ENCODE measurements around the gene ATP6V0A1. TPM values are rescaled to one million over a fixed set of nuclear protein-coding genes. Genes with fewer than 3 reads are reported as not detected.

ATP6V0A1 gene
- total RNA-seq, 1 donor from 2014 or later: 103 TPM

- Mint-ChIP-seq H3K27me3 (ENCODE audit: unreplicated experiment) (peaks cover 1% of the 10 kb centered on the region), H3K27ac (ENCODE audit: unreplicated experiment) (peak overlapping the region; percentile 49), H3K4me1 (ENCODE audit: unreplicated experiment) (peaks cover 38% of the 10 kb centered on the region), H3K4me3 (ENCODE audit: unreplicated experiment) (peak overlapping the region; percentile 98), H3K36me3 (ENCODE audit: low read depth, unreplicated experiment) (peaks cover 4% of the 10 kb centered on the region), H3K9me3 (ENCODE audit: unreplicated experiment) (no peaks in the 10 kb centered on the region)
- DNase-seq (ENCODE audit: low spot score): no peak
- TF ChIP-seq, protein P1, sequence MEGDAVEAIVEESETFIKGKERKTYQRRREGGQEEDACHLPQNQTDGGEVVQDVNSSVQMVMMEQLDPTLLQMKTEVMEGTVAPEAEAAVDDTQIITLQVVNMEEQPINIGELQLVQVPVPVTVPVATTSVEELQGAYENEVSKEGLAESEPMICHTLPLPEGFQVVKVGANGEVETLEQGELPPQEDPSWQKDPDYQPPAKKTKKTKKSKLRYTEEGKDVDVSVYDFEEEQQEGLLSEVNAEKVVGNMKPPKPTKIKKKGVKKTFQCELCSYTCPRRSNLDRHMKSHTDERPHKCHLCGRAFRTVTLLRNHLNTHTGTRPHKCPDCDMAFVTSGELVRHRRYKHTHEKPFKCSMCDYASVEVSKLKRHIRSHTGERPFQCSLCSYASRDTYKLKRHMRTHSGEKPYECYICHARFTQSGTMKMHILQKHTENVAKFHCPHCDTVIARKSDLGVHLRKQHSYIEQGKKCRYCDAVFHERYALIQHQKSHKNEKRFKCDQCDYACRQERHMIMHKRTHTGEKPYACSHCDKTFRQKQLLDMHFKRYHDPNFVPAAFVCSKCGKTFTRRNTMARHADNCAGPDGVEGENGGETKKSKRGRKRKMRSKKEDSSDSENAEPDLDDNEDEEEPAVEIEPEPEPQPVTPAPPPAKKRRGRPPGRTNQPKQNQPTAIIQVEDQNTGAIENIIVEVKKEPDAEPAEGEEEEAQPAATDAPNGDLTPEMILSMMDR (IDR thresholded peaks at IDR 0.05; ENCODE audit: unreplicated experiment): no peak
Observed at GRCh38 chr17:42459801-42460281, 1.2 kb downstream of the ATP6V0A1 start.

DNA sequence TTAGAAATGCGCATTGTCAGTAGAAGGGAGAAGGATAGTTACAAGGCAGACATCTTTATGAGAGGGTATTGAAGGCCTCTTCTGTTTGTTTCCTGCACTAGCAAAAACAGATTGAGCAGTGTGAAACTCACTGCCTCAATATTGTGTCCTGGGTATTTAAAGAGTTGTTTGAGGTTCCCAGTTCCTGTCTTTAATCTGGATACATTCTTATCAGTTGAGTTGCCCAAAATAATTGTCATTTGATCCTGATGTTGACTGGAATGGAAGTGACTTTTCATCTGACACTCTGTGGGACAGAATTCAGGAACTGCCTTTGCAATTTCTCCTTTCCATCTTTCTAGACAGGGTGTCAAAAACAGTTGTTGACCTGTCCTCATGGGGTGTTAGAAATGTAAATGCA is 1.7 kb downstream of the ATP6V0A1 start:
- H3K36me3 Mint-ChIP-seq (ENCODE audit: low read depth, unreplicated experiment): peaks cover 4% of the 10 kb centered on the region
- DNase-seq (ENCODE audit: low spot score): no peak
- peaks cover 1% of the 10 kb centered on the region for H3K27me3 Mint-ChIP-seq (ENCODE audit: unreplicated experiment)
- TF ChIP-seq, protein P1 (IDR thresholded peaks at IDR 0.05; ENCODE audit: unreplicated experiment): no peak
- H3K27ac Mint-ChIP-seq (ENCODE audit: unreplicated experiment): peak overlapping the region; percentile 49
- H3K4me1 Mint-ChIP-seq (ENCODE audit: unreplicated experiment): peaks cover 38% of the 10 kb centered on the region
- H3K9me3 Mint-ChIP-seq (ENCODE audit: unreplicated experiment): no peaks in the 10 kb centered on the region
- peak overlapping the region; percentile 98 for H3K4me3 Mint-ChIP-seq (ENCODE audit: unreplicated experiment)

DNA sequence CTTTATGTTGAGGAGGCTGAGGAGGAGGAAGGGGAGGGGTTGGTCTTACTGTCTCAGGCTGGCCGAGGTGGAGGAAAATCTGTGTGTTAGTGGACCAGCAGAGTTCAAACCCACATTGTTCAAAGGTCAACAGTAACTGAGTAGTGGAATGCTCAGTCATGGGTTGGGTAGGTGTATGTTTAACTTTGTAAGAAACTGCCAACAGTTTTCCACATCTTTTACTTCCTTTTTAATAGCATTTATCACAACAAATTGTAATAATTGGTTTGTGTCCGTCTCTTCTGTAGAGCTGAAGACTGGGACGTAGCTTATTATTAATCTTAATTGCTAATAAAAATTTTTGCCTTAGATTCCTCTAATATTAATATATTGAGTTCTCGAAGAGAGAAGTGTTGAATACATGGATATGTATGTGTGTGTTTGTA is 5.3 kb downstream of the ATP6V0A1 start:
- Mint-ChIP-seq H3K4me1 (ENCODE audit: unreplicated experiment) (peaks cover 19% of the 10 kb centered on the region), H3K27ac (ENCODE audit: unreplicated experiment) (no peak overlapping the region), H3K27me3 (ENCODE audit: unreplicated experiment) (peaks cover 1% of the 10 kb centered on the region), H3K36me3 (ENCODE audit: low read depth, unreplicated experiment) (peaks cover 24% of the 10 kb centered on the region), H3K4me3 (ENCODE audit: unreplicated experiment) (no peak overlapping the region), H3K9me3 (ENCODE audit: unreplicated experiment) (no peaks in the 10 kb centered on the region)
- DNase-seq (ENCODE audit: low spot score): no peak
- TF ChIP-seq, protein P1 (IDR thresholded peaks at IDR 0.05; ENCODE audit: unreplicated experiment): no peak

GRCh38 chr17:42467889-42468288 is 9.2 kb downstream of the ATP6V0A1 start:
- Mint-ChIP-seq H3K36me3 (ENCODE audit: low read depth, unreplicated experiment) (peaks cover 35% of the 10 kb centered on the region), H3K4me1 (ENCODE audit: unreplicated experiment) (no peaks in the 10 kb centered on the region), H3K27ac (ENCODE audit: unreplicated experiment) (no peak overlapping the region), H3K4me3 (ENCODE audit: unreplicated experiment) (no peak overlapping the region), H3K27me3 (ENCODE audit: unreplicated experiment) (no peaks in the 10 kb centered on the region), H3K9me3 (ENCODE audit: unreplicated experiment) (no peaks in the 10 kb centered on the region)
- DNase-seq (ENCODE audit: low spot score): no peak
- TF ChIP-seq, protein P1 (IDR thresholded peaks at IDR 0.05; ENCODE audit: unreplicated experiment): no peak

DNA sequence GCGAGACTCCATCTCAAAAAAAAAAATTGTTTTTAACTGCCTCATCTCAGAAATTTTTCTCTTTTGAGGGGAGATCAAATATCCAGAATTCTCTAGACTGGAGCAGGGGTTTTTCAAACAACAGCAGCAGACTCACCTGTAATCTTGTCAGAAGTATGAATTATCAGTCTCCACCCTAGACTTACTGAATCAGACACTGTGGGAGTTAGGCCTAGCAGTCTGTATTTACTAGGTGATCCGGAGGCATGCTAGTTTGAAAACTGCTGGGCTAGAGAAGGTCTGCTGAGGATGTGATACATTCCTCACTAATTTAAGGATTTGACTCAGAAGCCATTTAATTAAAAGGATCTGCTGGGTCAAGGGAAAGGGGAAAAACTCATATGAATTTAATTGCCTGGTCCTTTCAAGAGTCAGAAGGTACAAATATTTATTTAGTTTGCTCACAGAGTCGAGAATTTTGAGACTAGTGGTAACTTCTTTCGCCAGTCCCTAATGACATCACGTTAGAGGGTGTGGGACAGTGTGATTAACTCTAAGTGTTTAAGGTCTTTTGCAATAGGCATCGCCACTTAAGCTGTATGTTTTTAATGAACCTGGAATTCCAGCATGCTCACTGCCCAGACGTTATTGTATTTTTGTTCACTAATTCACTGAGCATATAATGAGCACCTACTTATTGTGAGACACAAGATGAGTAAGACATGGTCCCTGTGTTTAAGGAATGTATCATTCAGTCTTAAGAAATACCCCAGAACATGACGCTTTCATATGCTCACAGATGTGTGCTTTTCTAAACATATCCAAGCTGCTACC is 14.2 kb downstream of the ATP6V0A1 start:
- H3K36me3 Mint-ChIP-seq (ENCODE audit: low read depth, unreplicated experiment): peaks cover 51% of the 10 kb centered on the region
- no peaks in the 10 kb centered on the region for H3K4me1 Mint-ChIP-seq (ENCODE audit: unreplicated experiment)
- no peak for DNase-seq (ENCODE audit: low spot score)
- H3K27me3 Mint-ChIP-seq (ENCODE audit: unreplicated experiment): peaks cover 1% of the 10 kb centered on the region
- TF ChIP-seq, protein P1 (IDR thresholded peaks at IDR 0.05; ENCODE audit: unreplicated experiment): no peak
- peak overlapping the region; percentile 61 for H3K27ac Mint-ChIP-seq (ENCODE audit: unreplicated experiment)
- no peaks in the 10 kb centered on the region for H3K9me3 Mint-ChIP-seq (ENCODE audit: unreplicated experiment)
- peak overlapping the region; percentile 4 for H3K4me3 Mint-ChIP-seq (ENCODE audit: unreplicated experiment)
